Fibroblast of peridontal ligament (primary cell): ENCODE measurements around the gene PARP14.
"Not testable (repeated sequence)": the region's sequence is repeated elsewhere in the genome, so short reads cannot be mapped to it uniquely, and the experiment has no call there.

Source experiments
- DNase-seq: peaks from one replicate; pipeline ENCODE4 v3.0.0-alpha.2; 2010; ENCODE audit errors: extremely low read depth

PARP14 gene, protein sequence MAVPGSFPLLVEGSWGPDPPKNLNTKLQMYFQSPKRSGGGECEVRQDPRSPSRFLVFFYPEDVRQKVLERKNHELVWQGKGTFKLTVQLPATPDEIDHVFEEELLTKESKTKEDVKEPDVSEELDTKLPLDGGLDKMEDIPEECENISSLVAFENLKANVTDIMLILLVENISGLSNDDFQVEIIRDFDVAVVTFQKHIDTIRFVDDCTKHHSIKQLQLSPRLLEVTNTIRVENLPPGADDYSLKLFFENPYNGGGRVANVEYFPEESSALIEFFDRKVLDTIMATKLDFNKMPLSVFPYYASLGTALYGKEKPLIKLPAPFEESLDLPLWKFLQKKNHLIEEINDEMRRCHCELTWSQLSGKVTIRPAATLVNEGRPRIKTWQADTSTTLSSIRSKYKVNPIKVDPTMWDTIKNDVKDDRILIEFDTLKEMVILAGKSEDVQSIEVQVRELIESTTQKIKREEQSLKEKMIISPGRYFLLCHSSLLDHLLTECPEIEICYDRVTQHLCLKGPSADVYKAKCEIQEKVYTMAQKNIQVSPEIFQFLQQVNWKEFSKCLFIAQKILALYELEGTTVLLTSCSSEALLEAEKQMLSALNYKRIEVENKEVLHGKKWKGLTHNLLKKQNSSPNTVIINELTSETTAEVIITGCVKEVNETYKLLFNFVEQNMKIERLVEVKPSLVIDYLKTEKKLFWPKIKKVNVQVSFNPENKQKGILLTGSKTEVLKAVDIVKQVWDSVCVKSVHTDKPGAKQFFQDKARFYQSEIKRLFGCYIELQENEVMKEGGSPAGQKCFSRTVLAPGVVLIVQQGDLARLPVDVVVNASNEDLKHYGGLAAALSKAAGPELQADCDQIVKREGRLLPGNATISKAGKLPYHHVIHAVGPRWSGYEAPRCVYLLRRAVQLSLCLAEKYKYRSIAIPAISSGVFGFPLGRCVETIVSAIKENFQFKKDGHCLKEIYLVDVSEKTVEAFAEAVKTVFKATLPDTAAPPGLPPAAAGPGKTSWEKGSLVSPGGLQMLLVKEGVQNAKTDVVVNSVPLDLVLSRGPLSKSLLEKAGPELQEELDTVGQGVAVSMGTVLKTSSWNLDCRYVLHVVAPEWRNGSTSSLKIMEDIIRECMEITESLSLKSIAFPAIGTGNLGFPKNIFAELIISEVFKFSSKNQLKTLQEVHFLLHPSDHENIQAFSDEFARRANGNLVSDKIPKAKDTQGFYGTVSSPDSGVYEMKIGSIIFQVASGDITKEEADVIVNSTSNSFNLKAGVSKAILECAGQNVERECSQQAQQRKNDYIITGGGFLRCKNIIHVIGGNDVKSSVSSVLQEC (N-terminal part only)

GRCh38 chr3:122680475-122681283 lies at the start of gene PARP14:
PARP14 (plus strand) TSS chr3:122680839; CDS start chr3:122680884, 45 bp downstream.
- DNase-seq = peak; percentile 79

DNA sequence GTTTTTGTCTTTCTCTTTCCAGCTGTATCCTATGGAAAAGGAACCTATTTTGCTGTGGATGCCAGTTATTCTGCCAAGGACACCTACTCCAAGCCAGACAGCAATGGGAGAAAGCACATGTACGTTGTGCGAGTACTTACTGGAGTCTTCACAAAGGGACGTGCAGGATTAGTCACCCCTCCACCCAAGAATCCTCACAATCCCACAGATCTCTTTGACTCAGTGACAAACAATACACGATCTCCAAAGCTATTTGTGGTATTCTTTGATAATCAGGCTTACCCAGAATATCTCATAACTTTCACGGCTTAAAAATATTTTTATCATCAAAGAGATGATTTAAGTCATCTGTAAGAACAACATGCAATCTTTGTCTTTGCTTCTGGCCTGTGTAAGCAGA lies 44.9 kb upstream of the PARP14 start:
- no peak for DNase-seq

GRCh38 chr3:122636697-122637096 lies 43.9 kb upstream of the PARP14 start:
- no peak for DNase-seq

DNA sequence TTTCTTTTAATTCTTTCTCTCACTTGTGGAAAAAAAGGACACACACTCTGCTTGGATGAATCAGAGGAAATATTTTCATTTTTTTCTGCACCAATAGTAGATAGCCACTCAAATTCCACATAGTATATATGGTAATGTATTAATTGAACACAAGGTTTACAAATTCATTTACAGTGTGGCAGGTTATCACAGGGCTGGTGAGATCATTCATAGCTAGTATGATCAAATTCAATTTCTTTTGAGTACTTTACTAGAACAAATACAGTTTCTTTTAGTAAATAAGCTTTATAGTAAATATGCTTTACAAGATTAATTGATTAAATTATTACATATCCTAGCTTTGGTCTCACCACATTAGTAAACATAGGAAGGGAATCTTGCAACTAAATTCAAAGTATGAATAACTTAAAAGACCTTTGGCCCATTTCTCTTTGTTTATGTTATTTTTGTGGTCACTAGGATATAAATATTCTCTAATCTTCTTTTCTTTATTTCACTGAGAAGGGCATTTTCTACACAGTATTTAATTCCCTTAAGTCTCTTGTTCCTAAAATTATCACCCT lies 40.1 kb upstream of the PARP14 start:
- no peak for DNase-seq

DNA sequence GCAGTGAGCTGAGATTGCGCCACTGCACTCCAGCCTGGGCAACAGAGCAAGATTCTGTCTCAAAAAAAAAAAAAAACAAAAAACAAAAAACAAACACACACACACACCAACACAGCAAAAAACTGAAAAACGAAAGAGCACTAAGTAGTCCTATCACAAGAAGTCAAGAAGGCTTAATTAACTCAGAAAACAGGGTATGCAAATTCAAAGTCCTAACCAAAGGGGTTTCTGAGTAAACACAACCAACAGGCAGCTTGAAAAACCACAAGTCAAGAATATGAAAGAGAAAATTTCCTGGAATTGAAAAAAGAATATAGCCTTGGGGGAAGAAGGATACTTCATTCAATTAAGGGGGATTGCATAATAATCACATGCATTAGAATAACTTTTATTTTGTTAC lies 37.7 kb upstream of the PARP14 start:
- DNase-seq = no peak

DNA sequence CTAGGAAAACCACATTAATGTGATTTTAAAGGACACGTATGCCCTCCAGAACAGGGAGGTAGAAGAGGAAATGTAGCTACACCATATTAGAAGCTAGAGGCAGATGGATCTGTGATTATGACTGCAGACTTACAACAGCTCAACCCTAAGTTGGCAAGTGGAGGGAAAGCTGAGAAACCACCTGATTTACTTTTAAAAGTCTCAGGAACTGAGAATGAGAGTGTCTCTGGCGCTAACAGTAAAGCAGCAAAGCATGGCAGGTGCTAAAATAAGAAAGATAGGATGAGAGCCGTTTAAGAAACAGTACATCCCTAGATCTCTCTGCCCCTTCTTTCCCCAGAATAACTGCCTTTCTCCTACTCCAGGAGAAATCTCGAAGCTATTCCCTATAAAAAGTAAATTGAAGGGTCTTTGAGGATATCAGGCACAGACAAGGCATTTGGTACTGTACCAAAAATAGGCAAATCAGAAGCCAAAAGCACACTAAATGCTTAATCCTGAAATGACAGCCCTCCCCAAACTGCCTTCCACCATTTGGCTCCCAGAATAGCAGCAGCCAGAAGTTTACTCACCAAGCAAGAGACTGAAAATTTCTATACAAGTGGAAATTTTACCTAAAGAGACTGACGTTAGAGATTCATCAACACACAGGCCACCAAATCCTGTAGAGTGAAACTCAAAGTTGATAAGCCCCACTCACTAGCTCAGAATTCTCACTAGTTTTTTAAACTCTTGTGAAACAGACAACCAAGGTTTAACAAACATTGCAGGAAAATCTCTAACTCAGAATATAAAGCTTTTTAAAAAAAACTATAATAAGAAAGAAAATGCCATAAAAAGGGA lies 34.3 kb upstream of the PARP14 start:
- no peak for DNase-seq

DNA sequence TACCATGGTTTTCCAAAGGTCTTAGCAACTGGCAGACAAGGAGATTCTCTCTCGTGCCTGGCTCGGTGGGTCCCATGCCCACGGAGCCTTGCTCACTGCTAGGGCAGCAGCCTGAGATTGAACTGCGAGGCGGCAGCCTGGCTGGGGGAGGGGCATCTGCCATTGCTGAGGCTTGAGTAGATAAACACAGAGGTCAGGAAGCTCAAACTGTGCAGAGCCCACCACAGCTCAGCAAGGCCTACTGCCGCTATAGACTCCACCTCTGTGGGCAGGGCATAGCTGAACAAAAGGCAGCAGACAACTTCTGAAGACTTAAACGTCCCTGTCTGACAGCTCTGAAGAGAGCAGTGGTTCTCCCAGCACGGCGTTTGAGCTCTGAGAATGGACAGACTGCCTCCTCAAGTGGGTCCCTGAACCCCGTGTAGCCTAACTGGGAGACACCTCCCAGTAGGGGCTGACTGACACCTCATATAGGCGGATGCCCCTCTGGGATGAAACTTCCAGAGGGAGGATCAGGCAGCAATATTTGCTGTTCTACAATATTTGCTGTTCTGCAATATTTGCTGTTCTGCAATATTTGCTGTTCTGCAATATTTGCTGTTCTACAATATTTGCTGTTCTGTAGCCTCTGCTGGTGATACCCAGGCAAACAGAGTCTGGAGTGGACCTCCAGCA lies 29.3 kb upstream of the PARP14 start:
- DNase-seq = not testable (repeated sequence)

GRCh38 chr3:122651962-122652361 lies 28.7 kb upstream of the PARP14 start:
- not testable (repeated sequence) for DNase-seq

GRCh38 chr3:122658336-122658735 lies 22.3 kb upstream of the PARP14 start:
- not testable (repeated sequence) for DNase-seq

DNA sequence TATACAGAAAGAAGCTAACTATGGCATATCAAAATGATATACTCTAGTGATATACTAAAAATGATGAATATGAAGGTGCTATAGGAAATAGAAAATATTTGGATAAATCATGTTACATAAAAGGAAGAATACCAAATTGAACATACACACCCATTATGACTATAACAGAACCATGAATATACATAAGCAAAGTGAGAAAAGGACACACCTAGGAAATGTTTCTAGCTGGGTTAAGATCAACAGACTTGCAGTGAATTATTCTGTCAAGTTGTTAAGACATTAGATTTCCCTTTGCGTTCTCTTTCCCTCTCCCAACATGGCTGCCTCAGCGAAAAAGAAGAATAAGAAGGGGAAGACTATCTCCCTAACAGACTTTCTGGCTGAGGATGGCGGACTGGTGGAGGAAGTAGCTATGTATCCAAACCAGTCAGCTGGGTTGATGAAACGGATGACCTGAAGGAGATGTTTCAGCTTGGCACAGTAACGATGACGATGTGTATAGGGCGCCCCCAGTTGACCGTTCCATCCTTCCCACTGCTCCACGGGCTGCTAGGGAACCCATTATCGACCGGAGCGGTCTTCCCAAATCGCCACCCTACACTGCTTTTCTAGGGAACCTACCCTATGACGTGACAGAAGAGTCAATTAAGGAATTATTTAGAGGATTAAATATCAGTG lies 20.2 kb upstream of the PARP14 start:
- no peak for DNase-seq

DNA sequence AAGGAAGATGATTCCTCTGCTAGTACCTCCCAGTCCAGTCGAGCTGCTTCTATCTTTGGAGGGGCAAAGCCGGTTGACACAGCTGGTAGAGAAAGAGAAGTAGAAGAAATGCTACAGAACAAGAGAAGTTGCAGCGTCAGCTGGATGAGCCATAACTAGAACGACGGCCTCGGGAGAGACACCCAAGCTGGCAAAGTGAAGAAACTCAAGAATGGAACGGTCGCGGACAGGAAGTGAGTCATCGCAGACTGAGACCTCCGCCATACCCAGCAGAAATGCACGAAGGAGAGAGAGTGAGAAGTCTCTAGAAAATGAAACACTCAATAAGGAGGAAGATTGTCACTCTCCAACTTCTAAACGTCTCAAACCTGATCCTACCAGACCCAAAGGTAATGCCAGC lies 19.0 kb upstream of the PARP14 start:
- DNase-seq = no peak

GRCh38 chr3:122662505-122662904 lies 18.1 kb upstream of the PARP14 start:
- no peak for DNase-seq

GRCh38 chr3:122665226-122665786 lies 15.3 kb upstream of the PARP14 start:
- no peak for DNase-seq

GRCh38 chr3:122665881-122666280 lies 14.8 kb upstream of the PARP14 start:
- DNase-seq = no peak

DNA sequence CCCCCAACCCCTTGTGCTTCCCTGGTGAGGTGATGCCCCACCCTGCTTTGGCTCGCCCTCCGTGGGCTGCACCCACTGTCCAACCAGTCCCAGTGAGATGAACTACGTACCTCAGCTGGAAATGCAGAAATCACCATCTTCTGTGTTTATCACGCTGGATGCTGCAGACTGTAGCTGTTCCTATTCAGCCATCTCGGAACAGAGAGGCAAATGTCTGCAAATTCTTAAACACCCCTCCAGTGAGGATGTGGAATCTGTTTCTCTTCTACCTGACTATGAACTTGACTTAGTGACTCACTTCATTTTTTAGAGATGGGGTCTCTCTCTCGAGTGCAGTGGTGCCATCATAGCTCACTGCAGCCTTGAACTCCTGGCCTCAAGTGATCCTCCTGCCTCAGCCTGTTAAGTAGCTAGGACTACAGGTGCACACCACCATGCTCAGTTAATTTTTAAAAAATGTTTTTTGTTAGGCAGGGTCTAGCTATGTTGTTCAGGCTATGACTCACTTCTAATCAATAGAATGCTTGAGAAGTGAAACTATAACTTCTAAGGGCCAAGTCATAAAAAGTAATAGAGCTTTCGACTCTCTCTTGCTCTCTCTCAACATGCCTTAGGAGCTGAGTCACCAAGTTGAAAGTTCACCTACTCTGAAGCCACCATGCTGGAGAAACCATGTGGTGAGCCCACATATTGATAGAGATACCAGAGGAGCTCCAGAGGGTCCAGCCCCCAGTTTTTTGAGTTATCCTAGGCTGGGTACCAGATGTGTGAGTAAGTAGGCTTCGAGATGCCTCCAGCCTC lies 11.5 kb upstream of the PARP14 start:
- DNase-seq = peak; percentile 77

DNA sequence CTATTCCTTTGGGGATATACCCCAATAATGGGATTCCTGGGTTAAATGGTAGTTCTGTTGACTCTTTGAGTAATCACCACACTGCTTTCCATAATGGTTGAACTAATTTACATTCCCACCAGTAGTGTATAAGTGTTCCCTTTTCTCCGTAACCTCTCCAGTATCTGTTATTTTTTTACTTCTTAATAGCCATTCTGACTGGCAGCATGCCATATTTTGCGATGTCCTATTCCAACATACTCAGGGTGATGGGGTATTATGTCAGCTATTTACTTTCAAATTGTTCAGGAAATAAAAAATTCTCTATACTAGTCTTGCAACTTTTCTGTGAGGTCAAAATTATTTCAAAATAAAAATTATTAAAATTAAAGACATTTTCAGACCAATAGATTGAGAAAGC lies 9.1 kb upstream of the PARP14 start:
- no peak for DNase-seq

DNA sequence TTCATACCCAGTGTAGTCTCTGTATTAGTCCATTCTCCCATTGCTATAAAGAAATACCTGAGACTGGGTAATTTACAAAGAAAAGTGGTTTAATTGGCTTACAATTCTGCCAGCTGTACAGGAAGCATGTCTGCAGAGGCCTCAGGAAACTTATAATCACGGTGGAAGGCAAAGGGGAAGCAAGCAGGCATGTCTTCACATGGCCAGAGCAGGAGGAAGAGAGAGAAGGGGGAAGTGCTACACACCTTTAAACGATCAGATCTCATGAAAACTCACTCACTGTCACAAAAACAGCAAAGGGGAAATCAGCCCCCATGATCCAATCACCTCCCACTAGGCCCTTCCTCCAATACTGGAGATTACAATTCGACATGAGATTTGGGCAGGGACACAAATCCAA lies 6.3 kb upstream of the PARP14 start:
- DNase-seq = no peak
